ENCODE data around the gene APOBEC3H. TPM values are rescaled to one million over a fixed set of nuclear protein-coding genes. Genes with fewer than 3 reads are reported as not detected.

The APOBEC3H gene
- polyA plus RNA-seq, 3 donors = 0.31 TPM; not detected in 2

DNA sequence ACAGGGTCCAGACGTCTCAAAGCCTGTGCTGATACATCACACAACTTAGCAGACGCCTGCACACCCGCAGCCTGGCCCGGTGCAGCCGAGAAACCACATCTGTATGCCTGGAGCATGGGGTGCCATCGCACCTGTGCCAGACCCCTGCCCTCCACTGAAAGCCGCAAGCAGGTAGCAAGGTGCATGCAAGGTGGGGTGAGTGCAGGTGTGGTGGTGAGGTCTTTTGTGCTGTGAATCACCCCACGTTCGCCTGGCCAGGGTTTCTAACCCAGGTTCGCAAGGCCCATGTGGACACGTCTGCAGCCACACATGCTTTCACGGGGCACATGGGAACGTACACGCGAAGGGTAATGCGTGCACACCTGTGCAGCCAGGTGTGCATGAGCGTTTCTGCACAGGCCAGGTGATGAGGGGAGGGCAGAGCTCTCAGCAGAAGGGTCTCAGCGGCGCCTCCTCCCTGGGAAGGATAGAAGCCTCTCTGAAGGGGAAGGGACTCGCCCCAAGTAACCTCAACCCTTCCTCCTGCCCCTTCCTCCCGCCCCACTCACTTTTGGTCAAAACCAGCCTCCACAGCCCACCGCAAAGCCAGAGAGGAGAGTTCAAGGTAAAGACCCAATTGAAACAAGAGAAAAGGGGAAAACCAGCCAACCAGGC is 36.0 kb downstream of the APOBEC3H start:
- no peak for DNase-seq (ENCODE audit: low read depth in 3 of 3, low spot score in 2 of 3)

DNA sequence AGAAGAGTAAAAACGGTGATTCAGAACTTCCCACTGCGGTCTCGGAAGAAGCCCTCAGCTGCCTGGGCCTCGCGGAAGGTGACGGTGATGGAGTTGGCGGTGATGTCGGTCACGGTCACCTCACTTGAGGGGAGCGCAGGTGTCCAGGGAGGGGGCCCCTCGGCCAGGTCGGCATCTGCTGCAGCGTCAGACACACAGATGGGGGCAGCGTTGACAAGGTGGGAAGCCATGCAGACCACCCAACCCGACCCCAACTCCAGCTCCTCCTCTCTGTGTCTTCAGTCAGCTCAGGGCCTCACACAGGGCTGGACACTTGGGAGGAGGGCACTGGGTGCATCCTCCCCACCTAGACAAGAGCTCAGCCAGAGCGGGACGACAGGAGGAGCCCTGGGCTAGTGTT is 36.8 kb downstream of the APOBEC3H start:
- DNase-seq (ENCODE audit: low read depth in 3 of 3, low spot score in 2 of 3) = no peak

DNA sequence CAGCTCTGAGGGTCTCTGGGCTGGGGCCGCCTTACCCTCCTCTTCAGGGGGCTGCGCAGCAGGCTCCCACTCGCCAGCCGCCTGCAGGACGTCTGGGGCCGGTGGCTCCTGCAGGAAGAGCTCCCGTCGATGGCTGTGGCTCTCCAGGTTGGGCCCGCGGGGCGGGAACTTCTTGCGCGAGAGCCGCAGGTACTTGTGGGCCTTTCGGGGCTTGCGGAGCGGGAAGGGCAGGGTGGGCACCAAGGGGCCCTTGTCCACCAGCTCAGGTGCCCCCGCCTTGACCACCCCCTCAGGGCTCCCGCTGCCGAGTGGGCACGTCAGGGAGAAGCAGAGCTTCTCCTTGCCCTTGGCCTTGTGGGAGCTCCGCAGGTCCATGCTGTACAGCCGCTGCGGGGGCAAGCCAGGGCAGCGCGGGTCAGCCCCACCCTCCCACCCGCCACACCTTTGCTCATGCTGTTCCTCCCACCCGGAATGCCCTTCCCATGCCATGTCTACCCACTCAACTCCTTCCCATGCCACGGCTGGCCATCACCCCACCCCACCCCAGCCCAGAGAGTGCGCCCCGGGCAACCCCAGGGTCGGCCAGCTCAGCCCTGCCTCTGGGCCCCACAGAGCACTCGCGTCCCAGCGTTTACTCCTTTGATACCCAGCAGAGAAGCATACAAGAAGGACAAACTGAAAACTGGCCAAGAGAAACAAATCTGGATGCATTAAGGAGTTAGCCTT is 37.5 kb downstream of the APOBEC3H start:
- DNase-seq (ENCODE audit: low read depth in 3 of 3, low spot score in 2 of 3) = no peak

DNA sequence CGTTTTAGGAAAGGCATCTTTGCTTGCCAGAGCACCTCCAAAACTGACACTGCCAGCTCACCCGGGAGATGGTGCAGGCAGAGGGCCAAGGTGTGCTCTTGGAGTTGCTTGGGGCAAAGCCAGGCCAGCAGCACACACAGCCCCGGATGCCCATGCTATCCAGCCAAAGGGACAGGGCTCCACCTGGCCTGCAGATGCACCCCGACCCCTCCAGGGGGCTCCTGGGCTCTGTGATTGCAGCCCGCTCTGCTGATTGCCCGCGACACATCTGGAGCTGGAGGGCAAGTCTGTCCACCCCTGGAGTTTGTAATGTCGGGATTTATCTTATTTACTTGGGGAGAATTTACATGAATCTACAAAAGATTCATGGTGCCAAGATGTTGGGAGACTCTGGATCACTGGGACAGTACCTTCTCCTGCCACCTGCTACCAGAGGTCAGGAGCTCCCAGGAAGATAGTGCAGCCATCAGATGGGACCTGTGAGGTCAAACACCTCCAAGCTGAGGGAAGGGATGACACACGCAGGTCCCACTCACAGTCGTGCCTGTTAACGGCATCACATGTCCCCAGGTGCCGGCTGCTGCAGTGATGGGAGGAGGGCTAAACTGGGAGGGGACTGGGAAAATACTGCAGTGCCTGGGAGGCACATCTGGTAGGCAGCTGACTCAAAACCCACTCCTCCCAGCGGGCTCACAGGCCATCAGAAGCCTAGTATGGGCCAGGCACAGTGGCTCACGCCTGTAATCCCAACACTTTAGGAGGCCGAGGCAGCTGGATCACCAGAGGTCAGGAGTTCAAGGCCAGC is 38.2 kb downstream of the APOBEC3H start:
- DNase-seq (ENCODE audit: low read depth in 3 of 3, low spot score in 2 of 3) = no peak

DNA sequence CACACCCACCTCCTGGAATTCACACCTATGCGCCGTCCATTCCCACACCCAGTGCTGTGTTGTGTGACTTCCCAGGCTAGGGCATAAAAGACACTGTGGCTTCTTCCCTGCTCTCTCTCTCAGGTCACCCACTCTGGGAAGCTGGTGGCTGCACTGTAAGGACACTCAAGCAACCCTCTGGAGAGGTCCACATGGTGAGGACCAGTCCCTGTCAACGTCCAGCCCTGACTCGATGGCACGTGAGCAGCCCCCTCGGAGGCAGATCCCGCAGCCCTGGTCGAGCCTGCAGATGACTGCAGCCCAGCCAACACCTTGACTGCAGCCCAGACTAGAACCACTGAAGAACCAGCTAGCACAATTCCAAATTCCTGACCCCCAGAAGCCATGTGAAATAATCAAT is 39.3 kb downstream of the APOBEC3H start:
- DNase-seq (ENCODE audit: low read depth in 3 of 3, low spot score in 2 of 3) = no peak

DNA sequence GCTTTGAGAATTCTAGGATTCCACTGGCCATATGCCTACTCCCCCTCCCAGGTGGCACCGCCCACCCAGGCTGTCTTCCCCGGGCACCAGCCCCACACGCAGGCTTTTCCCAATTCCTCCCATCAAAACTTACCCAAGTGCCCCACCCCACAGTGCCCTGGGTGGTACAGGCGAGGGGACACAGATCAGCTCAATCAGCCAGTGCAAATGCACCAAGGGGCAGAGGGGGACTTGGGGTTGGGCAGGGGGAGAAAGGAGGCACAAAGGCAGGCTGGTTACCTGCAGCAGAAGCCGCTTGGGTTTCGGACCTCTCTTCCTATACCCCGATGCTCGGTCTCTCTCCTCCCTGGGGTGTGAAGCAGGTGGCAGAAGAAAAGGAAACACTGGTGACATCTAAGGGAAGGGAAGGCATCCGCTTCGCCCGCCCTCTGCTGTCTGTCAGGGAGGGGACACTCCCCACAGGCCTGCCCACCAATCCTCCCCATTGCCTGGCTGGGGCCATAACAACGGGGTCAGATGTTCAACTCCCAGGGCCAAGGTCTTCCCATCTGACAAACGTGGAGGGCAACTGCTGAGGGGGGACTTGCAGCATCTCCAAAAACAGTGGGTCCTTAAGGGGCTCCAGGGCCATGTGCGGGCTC is 41.4 kb downstream of the APOBEC3H start:
- no peak for DNase-seq (ENCODE audit: low read depth in 3 of 3, low spot score in 2 of 3)

DNA sequence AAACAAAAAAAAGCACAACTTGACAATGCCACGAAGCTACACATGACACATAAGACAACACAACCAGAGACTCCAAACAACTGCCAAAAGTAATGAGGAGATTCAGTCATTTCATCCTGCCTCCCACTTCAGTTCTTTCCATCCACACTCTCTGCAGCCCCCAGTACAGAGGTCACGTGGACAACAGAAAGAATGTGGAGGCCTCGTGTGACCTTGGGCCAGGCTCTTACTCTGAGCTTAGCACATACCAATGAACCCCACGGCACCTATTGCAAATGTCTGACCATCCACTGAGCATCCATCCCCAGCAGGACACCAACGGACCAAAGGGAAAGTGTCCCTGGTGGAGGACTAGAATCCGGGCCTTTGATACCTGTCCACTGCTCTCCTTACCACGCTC is 42.9 kb downstream of the APOBEC3H start:
- DNase-seq (ENCODE audit: low read depth in 3 of 3, low spot score in 2 of 3) = no peak

DNA sequence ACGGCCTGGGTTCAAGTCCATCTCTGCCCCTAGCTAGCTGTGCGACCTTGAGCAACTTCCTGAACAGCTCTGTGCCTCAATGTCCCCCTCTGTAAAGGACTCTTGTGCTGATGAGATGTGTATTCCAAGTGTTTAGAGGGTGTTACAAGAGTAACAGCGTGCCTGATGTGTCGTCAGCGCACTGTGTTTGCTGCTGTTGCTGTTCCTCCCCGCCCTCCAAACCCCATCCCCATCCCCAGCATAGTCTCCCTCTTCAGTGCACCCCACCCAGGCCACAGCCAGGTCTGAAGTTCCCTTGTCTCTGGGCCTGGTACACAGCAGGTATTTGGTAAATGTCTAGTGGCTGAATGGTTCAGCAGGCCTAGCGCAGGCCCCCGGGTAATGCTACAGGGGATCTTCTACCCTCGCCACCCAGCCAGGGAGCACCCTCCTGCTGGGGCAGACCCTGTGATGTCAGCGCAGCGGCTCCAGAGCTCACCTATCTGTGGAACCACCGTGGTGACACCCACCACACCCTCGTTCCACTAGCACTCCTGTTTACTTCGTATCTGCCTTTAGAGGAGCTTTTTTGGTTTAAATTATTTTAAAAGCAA is 45.1 kb downstream of the APOBEC3H start:
- no peak for DNase-seq (ENCODE audit: low read depth in 3 of 3, low spot score in 2 of 3)

DNA sequence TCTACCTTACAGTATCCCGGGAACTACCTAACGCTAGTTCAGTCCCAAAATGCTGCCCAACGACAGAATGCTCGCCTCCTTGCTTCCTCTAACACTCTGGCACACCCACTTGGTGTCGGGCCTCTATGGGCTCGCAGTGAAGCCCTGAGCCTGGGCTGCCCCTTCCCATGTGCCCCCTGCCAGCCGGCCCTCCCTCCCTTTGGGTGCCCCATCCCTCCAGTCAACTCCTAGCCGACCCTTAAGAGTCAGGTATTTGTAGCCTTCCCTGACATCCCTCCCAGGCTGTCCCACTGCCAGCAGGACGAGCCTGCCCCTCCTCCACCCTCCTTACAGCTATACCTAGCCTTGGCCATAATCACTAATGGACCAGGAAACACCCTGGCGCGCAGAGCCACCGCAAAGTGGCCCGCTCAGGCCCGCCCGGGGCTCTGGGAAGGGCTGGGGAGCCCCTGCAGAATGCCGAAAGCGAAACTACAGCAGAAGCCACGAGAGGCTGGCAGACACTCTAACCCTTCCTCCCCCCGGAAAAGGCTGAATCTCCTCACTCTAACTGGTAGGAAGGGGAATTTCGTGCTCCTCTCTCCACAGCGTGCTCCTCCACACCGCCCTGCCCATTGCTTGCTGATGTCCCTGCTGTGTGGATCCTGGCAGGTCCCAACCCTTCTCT is 47.2 kb downstream of the APOBEC3H start:
- DNase-seq (ENCODE audit: low read depth in 3 of 3, low spot score in 2 of 3) = no peak

DNA sequence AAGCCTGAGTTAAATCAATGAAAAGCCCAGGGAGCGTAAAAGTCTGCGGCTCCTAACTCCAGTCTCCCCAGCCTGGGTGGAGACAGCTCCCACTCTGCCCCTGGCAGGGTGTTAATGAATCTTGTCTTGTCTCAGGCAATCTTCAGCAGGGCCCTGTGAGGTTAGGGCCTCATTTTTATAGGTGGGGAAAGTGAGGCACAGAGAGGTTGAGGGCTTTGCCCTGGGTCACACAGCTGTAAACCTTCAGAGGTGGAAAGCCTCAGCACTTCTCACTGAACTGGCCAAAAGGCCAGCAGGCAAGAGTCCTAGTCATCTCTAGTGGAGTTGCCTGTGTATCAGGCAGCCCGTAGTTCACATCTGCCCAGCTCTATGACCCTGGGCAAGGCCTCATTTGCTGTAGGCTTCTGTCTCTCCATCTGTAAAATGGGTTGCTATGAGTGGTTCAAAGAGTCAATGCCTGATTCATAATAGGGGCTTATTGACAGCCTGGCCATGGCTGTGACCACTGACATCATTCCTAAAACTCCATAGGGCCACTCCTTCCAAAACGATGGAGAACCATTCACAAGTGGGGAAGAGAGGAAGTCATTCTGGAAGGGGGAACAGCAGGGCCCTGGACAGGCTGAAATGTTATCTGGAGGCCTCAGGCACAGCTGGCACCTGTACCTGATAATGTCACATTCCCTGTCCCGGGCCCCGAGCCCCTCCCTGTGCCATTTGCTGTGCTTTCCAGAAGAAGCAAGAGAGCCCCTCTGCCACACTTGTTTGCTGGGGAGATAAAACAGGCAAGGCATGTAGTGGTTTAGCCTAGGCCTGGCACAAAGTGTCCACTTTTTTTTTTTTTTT is 49.4 kb downstream of the APOBEC3H start:
- DNase-seq (ENCODE audit: low read depth in 3 of 3, low spot score in 2 of 3) = no peak

DNA sequence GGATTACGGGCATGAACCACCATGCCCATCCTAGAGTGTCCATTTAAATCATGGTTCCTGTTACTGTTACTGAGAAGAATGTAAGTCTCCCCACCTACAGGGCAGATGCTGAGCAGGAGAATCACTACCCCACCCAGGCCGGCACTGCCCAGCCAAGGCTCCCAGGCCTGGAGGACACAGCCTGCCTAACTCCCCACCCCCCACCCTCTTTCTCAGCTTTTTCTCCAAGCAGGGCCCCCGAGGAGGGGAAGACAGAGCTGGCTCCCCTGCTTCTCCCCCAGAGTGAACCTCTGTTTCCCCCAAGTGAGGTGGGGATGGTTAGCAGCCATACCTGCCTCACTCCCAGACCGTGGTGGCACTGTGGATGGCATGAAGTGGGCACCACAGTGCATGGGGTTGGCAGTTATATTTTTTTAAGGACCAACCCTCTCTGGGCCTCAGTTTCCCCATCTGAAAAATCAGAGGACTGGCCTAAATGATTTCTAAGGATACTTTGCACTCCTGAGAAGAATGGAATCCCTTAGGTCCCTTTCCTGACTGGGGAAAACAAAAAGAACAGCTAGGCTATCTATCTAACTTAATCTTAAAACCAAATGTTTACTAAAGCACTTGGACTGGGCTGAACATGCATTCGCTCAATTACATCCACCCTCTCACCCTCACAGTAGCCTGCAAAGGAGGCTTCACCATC is 50.4 kb downstream of the APOBEC3H start:
- DNase-seq (ENCODE audit: low read depth in 3 of 3, low spot score in 2 of 3) = no peak

DNA sequence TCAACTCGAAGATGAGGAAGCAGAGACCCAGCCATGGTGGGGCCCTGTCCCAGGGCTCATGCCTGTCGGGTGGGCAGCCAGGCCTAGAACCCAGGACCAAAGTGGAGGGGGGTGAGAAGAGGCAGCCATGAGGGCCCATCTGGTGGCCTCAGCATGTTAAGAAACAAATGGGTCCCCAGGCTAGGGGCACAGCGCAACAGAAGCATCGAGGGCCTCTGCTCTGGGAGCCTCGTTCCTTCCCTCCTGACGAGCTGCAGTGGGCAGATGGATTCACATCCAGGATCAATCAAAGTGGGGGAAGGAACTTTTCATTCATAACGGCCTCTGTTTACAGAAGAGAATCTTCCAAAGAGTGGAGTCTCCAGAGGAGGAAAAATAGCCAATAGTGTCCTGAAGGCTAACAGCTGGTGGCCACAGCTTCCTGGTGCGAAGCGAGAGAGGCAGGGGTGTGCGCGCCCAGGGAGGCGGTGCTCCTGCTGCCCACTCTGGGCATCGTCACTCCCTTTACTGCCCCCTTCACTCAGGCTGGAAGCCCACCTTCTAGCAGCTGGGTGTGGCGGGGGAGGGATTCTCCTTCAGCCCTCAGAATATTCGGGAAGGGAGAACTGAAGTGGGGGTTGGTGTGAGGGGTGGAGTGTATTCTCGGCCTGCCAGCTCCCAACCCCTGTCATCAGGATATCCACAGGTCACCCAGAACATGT is 51.1 kb downstream of the APOBEC3H start:
- DNase-seq (ENCODE audit: low read depth in 3 of 3, low spot score in 2 of 3) = no peak

DNA sequence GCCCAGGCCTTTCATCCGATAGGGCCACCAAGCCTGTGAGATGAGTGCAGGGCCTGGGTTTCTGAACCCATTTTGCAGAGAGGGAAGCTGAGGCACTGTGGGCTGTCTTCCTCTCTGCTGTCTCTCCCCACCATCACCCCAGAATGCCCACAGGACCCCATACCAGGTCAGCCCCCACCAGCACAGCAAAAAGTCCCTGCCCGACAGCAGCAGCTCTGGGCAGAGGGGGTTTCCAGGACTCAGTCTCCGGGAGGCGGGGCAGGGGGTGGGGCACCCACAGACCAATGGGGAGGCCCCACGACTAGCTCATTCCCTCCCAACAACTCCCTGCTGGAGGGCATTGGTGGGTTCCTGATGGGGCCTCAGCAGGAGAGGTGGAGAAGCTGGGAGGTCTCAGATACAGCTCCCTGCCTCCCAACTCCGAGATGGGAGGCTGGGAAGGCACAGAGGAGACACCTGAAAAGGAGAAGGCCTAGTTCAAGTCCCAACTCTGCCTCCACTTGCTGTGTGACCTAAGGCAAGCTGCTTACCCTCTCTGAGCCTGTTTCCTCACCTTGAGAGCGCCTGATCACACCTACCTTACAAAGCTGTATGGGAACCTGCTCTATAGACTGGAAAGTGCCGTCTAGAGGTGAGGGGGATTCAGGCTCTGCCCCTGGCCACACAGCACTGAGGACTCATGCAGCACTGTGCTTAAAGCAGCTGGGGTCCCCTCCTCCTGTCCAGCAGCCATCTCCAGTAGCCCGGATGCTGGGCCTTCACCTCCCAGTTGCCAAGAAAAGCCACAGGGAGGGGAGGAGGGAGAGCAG is 51.9 kb downstream of the APOBEC3H start:
- DNase-seq (ENCODE audit: low read depth in 3 of 3, low spot score in 2 of 3) = no peak

DNA sequence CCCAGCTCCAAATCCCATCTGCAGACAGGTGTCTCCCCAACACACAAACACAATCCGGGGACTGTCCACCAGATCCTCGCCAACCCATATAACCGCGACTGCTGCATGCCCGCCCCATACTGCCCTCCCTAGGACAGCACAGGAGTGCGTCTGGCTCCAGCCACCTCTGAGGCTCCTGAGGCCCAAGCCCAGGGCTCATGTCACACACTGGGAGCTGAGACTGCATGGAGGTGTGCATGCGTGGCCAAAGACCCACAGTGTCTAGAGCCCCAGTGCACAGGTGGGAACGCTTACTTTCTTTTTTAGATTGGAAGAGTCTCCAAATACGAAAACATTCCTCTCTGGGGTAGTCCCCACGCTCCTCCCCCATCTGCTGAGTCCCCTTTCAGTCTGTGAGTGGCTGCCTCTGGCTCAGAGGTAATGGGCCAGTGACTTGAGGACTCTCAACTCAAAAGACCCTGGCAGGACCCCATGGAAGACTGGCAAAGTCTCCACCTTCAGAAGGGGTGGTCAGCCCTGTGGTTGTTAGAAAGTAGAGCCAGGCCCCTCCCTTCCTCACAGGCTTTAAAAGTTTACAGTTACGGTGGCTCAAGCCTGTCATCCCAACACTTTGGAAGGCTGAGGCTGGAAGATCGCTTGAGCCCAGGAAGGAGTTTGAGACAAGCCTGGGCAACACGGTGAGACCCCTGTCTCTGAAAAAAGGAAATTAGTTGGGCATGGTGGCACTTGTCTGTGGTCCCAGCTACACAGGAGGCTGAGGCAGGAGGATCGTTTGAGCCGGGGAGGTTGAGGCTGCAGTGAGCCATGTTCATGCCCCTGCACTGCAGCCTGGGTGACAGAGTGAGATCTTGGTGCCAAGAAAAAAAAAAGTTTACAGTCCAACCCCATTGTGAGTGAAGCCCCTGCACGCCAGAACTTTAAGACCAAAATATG is 53.1 kb downstream of the APOBEC3H start:
- DNase-seq (ENCODE audit: low read depth in 3 of 3, low spot score in 2 of 3) = no peak

DNA sequence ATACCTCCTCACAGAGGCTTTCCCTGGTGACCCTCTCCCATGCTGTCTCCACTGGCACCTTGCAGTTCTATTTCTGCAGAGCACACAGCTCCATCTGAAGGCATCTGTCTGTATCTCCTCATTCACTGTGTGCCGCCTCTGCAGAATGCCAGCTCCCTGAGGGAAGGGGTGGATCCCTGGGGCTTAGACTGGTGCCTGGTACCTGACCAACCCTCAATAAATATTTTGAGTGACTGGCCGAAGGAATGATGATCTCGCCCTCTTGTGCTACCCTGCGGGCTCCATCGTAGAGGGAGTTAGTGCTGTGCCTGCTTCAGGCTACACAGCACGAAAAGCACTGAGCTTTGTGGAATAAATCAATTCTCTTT is 53.8 kb downstream of the APOBEC3H start:
- no peak for DNase-seq (ENCODE audit: low read depth in 3 of 3, low spot score in 2 of 3)

DNA sequence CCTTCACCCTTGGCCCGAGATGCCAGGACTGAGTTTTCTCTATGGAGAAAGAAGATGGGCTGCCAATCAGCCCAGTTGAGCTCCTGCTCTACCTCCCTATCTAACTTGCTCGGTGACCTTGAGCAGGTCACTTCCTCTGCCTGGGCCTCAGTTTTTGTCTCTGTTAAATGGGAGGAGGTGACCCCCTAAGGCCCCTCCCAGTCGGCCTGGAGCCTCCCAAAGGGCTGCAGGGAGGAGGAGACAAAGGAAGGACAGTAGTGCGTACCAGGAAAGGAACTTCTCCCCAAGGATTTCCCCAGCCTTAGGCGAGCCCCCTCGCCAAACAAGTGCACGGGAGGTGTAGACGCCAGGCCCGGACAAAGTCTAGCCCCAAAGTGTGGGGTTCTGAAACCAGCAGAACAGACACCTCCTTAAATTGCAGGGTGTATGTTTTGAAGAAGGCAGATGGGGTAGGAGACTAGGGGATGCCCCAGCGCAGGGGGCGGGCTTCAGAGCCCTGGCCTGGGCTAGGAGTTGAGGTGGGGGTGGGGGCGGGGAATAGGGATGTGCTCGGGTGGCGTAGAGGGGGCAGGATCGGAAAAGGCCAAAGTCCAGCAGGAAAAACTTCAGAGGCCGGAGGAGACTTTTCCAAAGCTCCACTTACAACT is 54.4 kb downstream of the APOBEC3H start:
- no peak for DNase-seq (ENCODE audit: low read depth in 3 of 3, low spot score in 2 of 3)

Measured in right renal cortex interstitium (tissue), 3 donors.